Stimulated activated CD4-positive, alpha-beta T cell treated with anti-CD3 and anti-CD28 coated beads, Interleukin-1b, Interleukin-23, amount 100 ng/mL, for 1 hour (primary cell): ENCODE data around the gene AFAP1.

Experiments used
- DNase-seq, 2 donors: peaks; one replicate each; pipeline ENCODE4 v3.0.0-alpha.2; 2020; ENCODE audit warnings: low read depth in 2 of 2

Gene AFAP1

GRCh38 chr4:7756561-7757355, 182.9 kb downstream of the AFAP1 start:
- no peak for DNase-seq

- DNase-seq, result no peak
These were observed 183.6 kb downstream of the AFAP1 start for GRCh38 chr4:7756071-7756470.

- no peak for DNase-seq
These were observed 184.1 kb downstream of the AFAP1 start for GRCh38 chr4:7755561-7755960.

- no peak for DNase-seq
These were observed 184.9 kb downstream of the AFAP1 start for GRCh38 chr4:7754565-7755262.

GRCh38 chr4:7753931-7754465, 185.7 kb downstream of the AFAP1 start:
- DNase-seq, result no peak

GRCh38 chr4:7753271-7753670, 186.4 kb downstream of the AFAP1 start:
- no peak for DNase-seq

- DNase-seq, result no peak
These were observed 187.0 kb downstream of the AFAP1 start for GRCh38 chr4:7752649-7753048.

GRCh38 chr4:7750972-7751371, 188.7 kb downstream of the AFAP1 start:
- DNase-seq, result no peak

- DNase-seq, result no peak
These were observed 189.1 kb downstream of the AFAP1 start for GRCh38 chr4:7750523-7750922.

GRCh38 chr4:7747566-7747965, 192.1 kb downstream of the AFAP1 start:
- DNase-seq, result no peak

GRCh38 chr4:7747062-7747385, 192.6 kb downstream of the AFAP1 start:
- DNase-seq, result no peak

- DNase-seq, result no peak
These were observed 193.2 kb downstream of the AFAP1 start for GRCh38 chr4:7746351-7747061.

- no peak for DNase-seq
These were observed 194.3 kb downstream of the AFAP1 start for GRCh38 chr4:7745301-7745885.

GRCh38 chr4:7744142-7744804, 195.4 kb downstream of the AFAP1 start:
- DNase-seq, result no peak

- DNase-seq, result no peak
These were observed 196.8 kb downstream of the AFAP1 start for GRCh38 chr4:7742807-7743280.

- no peak for DNase-seq
These were observed 197.5 kb downstream of the AFAP1 start for GRCh38 chr4:7741946-7742806.

- DNase-seq, result no peak
These were observed 198.7 kb downstream of the AFAP1 start for GRCh38 chr4:7740866-7741525.

GRCh38 chr4:7739918-7740865, 199.5 kb downstream of the AFAP1 start:
- no peak for DNase-seq
